Measurements from ENCODE around the gene NOS3.

The NOS3 gene

DNA sequence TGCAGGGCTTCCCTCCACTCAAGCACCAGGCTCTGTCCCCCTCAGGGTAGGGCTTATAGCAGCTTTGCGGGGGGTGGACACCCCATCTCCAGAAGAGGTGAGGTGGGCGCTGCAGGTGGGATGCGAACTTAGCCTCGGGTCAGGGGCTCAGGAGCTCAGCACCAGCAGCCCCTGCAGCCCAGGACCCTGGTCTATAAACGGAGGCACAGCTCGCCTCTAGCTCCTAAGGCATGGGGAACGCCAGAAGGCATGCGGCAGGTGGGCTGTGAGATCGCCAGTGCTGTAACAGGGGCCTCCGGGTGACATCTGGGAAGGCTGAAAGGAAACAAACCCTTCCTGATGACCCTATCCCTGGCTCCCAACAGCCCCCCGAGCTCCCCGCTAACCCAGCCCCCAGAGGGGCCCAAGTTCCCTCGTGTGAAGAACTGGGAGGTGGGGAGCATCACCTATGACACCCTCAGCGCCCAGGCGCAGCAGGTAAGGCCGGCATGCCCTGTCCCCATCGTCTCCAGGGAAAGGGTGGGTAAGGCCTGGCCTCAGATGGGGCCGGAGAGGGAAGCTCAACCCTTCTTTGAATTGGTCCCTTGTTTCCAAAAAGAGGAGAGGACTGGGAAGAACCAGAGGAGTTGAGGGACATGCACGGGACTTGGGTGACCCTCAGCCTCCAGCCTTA lies 4.2 kb downstream of the NOS3 start:
- no peak overlapping the region for H3K4me3 ChIP-seq (replicated peaks; ENCODE audit: low read depth, low read length)
- no peak for DNase-seq (ENCODE audit: extremely low read depth, low read depth)
- no peak for TF ChIP-seq CTCF (IDR thresholded peaks at IDR 0.05; ENCODE audit: low read depth, low read length, missing control alignments)

- no peak for TF ChIP-seq CTCF (IDR thresholded peaks at IDR 0.05; ENCODE audit: low read depth, low read length, missing control alignments)
- no peak overlapping the region for H3K4me3 ChIP-seq (replicated peaks; ENCODE audit: low read depth, low read length)
- DNase-seq (ENCODE audit: extremely low read depth, low read depth), result no peak
Measured at GRCh38 chr7:150996376-150997074, 5.7 kb downstream of the NOS3 start.

DNA sequence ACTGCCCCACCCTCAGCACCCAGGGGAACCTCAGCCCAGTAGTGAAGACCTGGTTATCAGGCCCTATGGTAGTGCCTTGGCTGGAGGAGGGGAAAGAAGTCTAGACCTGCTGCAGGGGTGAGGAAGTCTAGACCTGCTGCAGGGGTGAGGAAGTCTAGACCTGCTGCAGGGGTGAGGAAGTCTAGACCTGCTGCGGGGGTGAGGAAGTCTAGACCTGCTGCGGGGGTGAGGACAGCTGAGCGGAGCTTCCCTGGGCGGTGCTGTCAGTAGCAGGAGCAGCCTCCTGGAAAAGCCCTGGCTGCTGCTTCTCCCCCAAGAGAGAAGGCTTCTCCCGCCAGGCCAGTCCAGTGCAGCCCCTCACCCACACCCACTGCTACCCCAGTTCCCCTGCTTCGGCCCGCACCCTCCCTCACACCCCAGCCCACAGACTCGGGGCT lies 6.3 kb downstream of the NOS3 start:
- no peak for DNase-seq (ENCODE audit: extremely low read depth, low read depth)

DNA sequence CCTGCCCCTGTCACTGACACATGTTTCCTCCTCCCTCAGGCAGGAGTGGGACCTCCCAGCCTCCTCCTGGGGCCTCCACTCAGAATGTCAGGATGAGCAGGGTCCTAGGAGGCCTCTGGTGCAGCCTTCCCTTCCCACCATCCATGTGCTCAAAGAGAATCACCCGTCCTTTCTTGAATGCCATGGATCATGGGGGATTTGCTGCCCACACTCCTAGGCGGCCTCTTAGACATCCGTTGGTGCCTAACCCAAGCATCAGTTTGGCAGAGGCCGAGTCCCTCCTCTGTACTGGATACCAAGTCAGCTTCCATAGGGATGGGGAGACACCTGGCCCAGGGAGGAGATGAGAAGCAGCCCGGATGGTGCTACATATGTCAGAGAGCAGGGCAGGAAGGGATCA lies 7.0 kb downstream of the NOS3 start:
- H3K4me3 ChIP-seq (replicated peaks; ENCODE audit: low read depth, low read length), result no peak overlapping the region
- no peak for DNase-seq (ENCODE audit: extremely low read depth, low read depth)
- TF ChIP-seq CTCF (IDR thresholded peaks at IDR 0.05; ENCODE audit: low read depth, low read length, missing control alignments), result no peak

More for the DNA sequence above, 6.3 kb downstream of the NOS3 start:
- TF ChIP-seq CTCF (IDR thresholded peaks at IDR 0.05; ENCODE audit: low read depth, low read length, missing control alignments), result no peak
- H3K4me3 ChIP-seq (replicated peaks; ENCODE audit: low read depth, low read length), result no peak overlapping the region

GRCh38 chr7:150998341-150998740 lies 7.5 kb downstream of the NOS3 start:
- H3K4me3 ChIP-seq (replicated peaks; ENCODE audit: low read depth, low read length), result no peak overlapping the region
- TF ChIP-seq CTCF (IDR thresholded peaks at IDR 0.05; ENCODE audit: low read depth, low read length, missing control alignments), result no peak
- no peak for DNase-seq (ENCODE audit: extremely low read depth, low read depth)

- no peak for TF ChIP-seq CTCF (IDR thresholded peaks at IDR 0.05; ENCODE audit: low read depth, low read length, missing control alignments)
- H3K4me3 ChIP-seq (replicated peaks; ENCODE audit: low read depth, low read length), result no peak overlapping the region
- no peak for DNase-seq (ENCODE audit: extremely low read depth, low read depth)
Measured at GRCh38 chr7:150999001-150999400, 8.2 kb downstream of the NOS3 start.

All from HFF-Myc (cell line).